ENCODE results near the gene CCDC148.
"Not testable (repeated sequence)": the region's sequence is repeated elsewhere in the genome, so short reads cannot be mapped to it uniquely, and the experiment has no call there.

CCDC148 gene

GRCh38 chr2:158443606-158444005, 12.9 kb downstream of the CCDC148 start:
- no peak for TF ChIP-seq JUND (IDR thresholded peaks at IDR 0.05; ENCODE audit: low read depth)
- in situ Hi-C loops (cut with HindIII; ENCODE audit: low pct_unique_long_range_greater_than_20kb, low sequenced_read_pairs), result no loop called here
- no peak for DNase-seq (ENCODE audit: low read depth in 1 of 2, low spot score in 1 of 2)

DNA sequence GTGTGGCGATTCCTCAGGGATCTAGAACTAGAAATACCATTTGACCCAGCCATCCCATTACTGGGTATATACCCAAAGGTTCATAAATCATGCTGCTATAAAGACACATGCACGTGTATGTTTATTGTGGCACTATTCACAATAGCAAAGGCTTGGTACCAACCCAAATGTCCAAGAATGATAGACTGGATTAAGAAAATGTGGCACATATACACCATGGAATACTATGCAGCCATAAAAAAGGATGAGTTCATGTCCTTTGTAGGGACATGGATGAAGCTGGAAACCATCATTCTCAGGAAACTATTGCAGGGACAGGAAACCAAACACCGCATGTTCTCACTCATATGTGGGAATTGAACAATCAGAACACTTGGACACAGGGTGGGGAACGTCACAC, 17.5 kb downstream of the CCDC148 start:
- in situ Hi-C loops (cut with HindIII; ENCODE audit: low pct_unique_long_range_greater_than_20kb, low sequenced_read_pairs); DNase-seq (ENCODE audit: low read depth in 1 of 2, low spot score in 1 of 2): not testable (repeated sequence)

DNA sequence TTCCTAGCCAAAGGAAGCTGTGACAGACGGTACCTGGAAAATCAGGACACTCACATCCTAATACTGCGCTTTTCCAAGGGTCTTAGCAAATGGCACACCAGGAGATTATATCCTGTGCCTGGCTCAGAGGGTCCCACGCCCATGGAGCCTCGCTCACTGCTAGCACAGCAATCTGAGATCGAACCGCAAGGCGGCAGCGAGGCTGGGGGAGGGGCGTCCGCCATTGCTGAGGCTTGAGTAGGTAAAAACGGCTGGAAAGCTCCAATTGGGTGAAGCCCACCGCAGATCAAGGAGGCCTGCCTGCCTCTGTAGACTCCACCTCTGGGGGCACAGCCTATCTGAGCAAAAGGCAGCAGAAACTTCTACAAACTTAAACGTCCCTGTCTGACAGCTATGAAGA, 22.8 kb downstream of the CCDC148 start:
- in situ Hi-C loops (cut with HindIII; ENCODE audit: low pct_unique_long_range_greater_than_20kb, low sequenced_read_pairs), result not testable (repeated sequence)

DNA sequence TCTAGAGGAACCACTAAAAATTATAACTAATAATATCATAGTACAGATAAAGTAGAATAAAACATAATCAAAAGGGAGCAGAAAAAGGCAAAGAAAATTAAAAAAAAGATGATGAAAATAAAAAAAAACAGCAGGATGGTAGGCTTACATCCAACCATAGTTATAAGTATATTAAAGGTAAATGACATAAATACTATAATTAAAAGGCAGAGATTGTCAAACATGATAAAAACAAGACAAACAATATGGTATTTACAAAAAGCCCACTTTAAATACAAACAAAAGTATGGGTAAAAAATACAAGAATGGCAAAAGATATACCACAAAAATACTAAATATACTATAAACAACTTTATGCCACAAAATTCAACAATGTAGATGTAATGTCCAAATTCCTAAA, 24.4 kb downstream of the CCDC148 start:
- no peak for DNase-seq (ENCODE audit: low read depth in 1 of 2, low spot score in 1 of 2)
- TF ChIP-seq JUND (IDR thresholded peaks at IDR 0.05; ENCODE audit: low read depth), result no peak
- in situ Hi-C loops (cut with HindIII; ENCODE audit: low pct_unique_long_range_greater_than_20kb, low sequenced_read_pairs), result no loop called here

More for the DNA sequence above, 22.8 kb downstream of the CCDC148 start:
- DNase-seq (ENCODE audit: low read depth in 1 of 2, low spot score in 1 of 2), result not testable (repeated sequence)

GRCh38 chr2:158414538-158414937, 42.0 kb downstream of the CCDC148 start:
- no peak for TF ChIP-seq JUND (IDR thresholded peaks at IDR 0.05; ENCODE audit: low read depth)
- no peak for DNase-seq (ENCODE audit: low read depth in 1 of 2, low spot score in 1 of 2)
- in situ Hi-C loops (cut with HindIII; ENCODE audit: low pct_unique_long_range_greater_than_20kb, low sequenced_read_pairs), result no loop called here

- in situ Hi-C loops (cut with HindIII; ENCODE audit: low pct_unique_long_range_greater_than_20kb, low sequenced_read_pairs), result no loop called here
- TF ChIP-seq JUND (IDR thresholded peaks at IDR 0.05; ENCODE audit: low read depth), result no peak
- no peak for DNase-seq (ENCODE audit: low read depth in 1 of 2, low spot score in 1 of 2)
Observed at GRCh38 chr2:158413581-158413980, 43.0 kb downstream of the CCDC148 start.

GRCh38 chr2:158412206-158412605, 44.3 kb downstream of the CCDC148 start:
- in situ Hi-C loops (cut with HindIII; ENCODE audit: low pct_unique_long_range_greater_than_20kb, low sequenced_read_pairs), result no loop called here

GRCh38 chr2:158411748-158412147, 44.8 kb downstream of the CCDC148 start:
- DNase-seq (ENCODE audit: low read depth in 1 of 2, low spot score in 1 of 2), result no peak
- in situ Hi-C loops (cut with HindIII; ENCODE audit: low pct_unique_long_range_greater_than_20kb, low sequenced_read_pairs), result no loop called here

More at GRCh38 chr2:158412206-158412605, 44.3 kb downstream of the CCDC148 start:
- TF ChIP-seq JUND (IDR thresholded peaks at IDR 0.05; ENCODE audit: low read depth), result no peak
- peak in 1 of 2 experiments; percentile 12 for DNase-seq (ENCODE audit: low read depth in 1 of 2, low spot score in 1 of 2)

DNA sequence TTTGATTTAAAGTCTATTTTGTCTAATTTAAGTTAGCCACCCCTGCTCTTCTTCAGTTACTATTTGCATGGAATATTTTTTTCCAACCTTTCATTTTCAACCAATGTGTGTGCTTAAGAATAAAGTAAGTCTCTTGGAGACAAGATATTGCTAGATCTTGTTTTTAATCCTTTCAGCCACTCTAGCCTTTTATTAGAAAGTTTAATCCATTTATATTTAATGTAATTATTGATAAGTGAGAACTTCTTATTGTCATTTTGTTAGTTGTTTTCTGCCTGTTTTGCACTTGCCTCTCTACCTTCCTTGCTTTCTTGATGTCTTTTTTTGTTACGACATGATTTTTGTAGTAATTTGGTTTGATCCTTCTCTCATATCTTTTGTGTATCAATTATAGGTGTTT, 46.4 kb downstream of the CCDC148 start:
- no peak for DNase-seq (ENCODE audit: low read depth in 1 of 2, low spot score in 1 of 2)
- TF ChIP-seq JUND (IDR thresholded peaks at IDR 0.05; ENCODE audit: low read depth), result no peak
- in situ Hi-C loops (cut with HindIII; ENCODE audit: low pct_unique_long_range_greater_than_20kb, low sequenced_read_pairs), result no loop called here

More at GRCh38 chr2:158411748-158412147, 44.8 kb downstream of the CCDC148 start:
- no peak for TF ChIP-seq JUND (IDR thresholded peaks at IDR 0.05; ENCODE audit: low read depth)

GRCh38 chr2:158407031-158407430, 49.5 kb downstream of the CCDC148 start:
- in situ Hi-C loops (cut with HindIII; ENCODE audit: low pct_unique_long_range_greater_than_20kb, low sequenced_read_pairs), result no loop called here
- DNase-seq (ENCODE audit: low read depth in 1 of 2, low spot score in 1 of 2), result no peak

GRCh38 chr2:158405341-158405740, 51.2 kb downstream of the CCDC148 start:
- in situ Hi-C loops (cut with HindIII; ENCODE audit: low pct_unique_long_range_greater_than_20kb, low sequenced_read_pairs), result no loop called here
- no peak for DNase-seq (ENCODE audit: low read depth in 1 of 2, low spot score in 1 of 2)
- no peak for TF ChIP-seq JUND (IDR thresholded peaks at IDR 0.05; ENCODE audit: low read depth)

More at GRCh38 chr2:158407031-158407430, 49.5 kb downstream of the CCDC148 start:
- no peak for TF ChIP-seq JUND (IDR thresholded peaks at IDR 0.05; ENCODE audit: low read depth)

- DNase-seq (ENCODE audit: low read depth in 1 of 2, low spot score in 1 of 2), result no peak
- in situ Hi-C loops (cut with HindIII; ENCODE audit: low pct_unique_long_range_greater_than_20kb, low sequenced_read_pairs), result no loop called here
- TF ChIP-seq JUND (IDR thresholded peaks at IDR 0.05; ENCODE audit: low read depth), result no peak
Observed at GRCh38 chr2:158403237-158403636, 53.3 kb downstream of the CCDC148 start.

DNA sequence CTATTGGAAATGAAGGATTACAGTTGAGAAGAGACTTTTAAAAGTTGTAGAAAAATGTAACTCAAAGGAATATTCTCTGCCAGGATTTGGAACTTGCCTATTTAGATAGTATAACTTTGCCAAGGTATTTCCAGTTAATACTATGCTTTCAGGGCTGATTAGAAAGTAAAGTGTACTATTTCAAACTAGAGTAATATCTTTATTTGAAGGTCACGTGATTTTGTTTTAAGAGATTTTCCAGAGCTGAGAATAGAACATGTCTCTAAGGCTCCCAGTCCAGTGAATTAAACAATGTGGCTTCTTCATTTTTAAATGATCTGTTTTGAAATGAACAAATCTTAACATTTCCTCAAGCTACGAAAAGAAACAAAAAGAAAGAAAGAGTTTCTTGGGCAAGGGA, 53.9 kb downstream of the CCDC148 start:
- TF ChIP-seq JUND (IDR thresholded peaks at IDR 0.05; ENCODE audit: low read depth), result no peak
- in situ Hi-C loops (cut with HindIII; ENCODE audit: low pct_unique_long_range_greater_than_20kb, low sequenced_read_pairs), result no loop called here
- no peak for DNase-seq (ENCODE audit: low read depth in 1 of 2, low spot score in 1 of 2)

DNA sequence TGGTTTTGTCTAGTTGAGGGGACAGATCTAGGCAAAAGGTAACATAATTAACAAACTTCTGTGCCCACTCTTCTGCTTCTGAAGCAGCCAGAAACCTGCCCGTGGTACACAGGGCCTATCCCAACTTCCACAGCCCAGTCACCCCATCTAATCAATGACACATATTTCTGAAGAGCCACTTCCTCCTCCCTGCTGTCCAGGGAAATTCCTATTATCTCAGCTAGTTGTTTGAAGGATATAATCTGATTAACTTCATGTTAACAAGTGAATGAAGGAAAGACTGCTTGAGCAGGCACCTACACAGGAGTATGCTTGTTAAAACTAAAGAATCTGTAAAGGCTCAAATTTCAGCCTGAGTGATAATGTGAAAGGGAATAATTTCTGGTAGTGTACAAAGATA, 61.4 kb downstream of the CCDC148 start:
- in situ Hi-C loops (cut with HindIII; ENCODE audit: low pct_unique_long_range_greater_than_20kb, low sequenced_read_pairs), result no loop called here
- TF ChIP-seq JUND (IDR thresholded peaks at IDR 0.05; ENCODE audit: low read depth), result no peak
- peak; percentile 11 to 29 for DNase-seq (ENCODE audit: low read depth in 1 of 2, low spot score in 1 of 2)
